GM03348 (cell line): Measurements from ENCODE around the gene MYO1E.
"Not testable (repeated sequence)": the region's sequence is repeated elsewhere in the genome, so short reads cannot be mapped to it uniquely, and the experiment has no call there.

Source experiments
- DNase-seq: peaks from one replicate; pipeline ENCODE4 v3.0.0; 2012; ENCODE audit warnings: low spot score

The MYO1E gene

GRCh38 chr15:59291213-59291549 lies 81.5 kb downstream of the MYO1E start:
- DNase-seq: no peak

DNA sequence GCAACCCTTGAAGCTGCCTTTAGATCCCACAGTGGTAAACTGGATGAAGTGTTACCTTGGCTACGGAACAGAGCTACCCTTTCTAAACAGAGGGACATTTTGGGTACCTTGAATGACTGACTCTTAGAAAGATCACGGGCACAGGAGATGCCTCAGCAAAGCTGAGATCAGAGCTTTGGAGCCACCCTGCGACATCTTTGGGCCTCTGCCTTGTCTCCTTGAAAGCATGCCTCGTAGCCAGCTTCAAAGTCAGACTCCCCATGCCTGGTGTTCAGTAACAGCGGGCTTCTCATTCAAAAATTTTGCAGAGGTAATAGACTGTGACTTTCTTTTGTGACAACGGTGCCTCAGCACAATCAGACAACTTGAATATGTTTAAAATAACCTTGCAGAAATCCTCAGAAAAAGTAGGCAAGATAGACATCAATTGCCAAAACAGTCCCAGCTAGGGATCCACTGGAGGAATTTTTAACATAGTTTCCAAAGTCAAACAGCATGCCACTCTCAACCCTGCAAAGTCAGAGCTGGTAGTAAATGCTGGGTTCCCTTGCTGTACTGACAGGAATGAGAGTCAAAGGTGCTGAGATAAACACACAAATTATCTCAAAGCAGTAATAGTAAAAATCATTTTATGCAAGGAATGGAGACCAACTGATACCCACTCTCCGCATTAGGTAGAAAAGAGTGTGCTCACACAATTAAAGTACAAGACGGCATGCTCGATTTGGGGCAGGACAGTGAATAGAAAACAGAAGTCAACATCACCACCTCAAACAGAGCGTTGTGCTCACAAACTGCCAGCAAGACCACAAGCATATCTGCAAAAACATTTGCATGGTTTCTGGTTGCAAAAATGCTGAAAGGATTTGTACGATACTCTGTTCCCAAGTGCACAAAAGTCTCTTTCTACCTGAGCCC lies 82.1 kb downstream of the MYO1E start:
- DNase-seq: no peak

DNA sequence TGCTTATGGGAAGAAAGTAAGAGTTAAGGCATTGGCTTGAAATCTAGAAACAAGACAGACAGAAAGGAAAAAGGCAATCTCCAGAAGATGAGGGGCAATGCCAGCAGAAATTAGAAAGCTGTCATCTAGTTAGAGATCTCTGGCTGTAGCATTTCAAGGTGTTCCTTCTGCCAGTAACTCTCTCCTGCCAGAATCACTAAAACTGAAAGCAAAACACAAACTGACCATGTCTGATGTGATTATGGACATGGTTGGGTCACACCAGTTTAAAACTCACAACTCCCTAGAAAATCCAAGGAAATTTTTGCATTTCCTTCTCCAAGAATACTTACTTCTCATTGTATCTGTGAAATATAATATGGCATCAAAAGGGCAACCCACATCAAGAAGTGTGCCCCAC lies 83.1 kb downstream of the MYO1E start:
- DNase-seq: no peak

DNA sequence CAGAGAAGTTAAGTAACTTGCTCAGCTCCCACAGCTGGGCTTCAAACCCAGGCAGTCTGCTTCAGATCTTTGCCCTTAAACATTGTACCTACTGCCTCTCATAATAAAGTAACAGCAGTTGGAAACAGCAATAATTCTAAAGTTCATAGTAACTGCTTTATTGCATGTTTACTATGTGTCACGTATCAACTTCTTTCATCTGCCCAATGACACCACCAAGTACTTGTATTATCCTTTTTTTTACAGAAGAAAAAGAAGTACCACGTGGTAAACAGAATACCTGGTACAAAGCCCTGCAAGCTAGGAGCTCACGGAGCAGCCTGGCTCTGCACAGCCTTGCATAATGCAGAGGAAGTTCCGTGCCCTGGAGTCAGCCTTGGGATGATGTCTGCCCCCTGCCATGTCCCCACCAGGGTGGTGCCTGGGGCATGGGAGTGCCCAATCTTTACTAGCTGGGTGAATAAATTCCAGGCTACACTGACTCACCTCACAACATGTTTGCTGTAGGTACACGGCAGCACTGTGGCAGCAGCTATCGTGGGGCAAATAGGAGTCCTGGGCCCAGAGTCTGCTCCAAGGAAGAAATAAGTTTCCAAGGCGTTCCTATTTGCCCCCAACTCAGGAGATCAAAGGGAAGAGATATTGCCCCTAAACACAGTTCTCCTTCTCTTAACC lies 88.8 kb downstream of the MYO1E start:
- DNase-seq: no peak

DNA sequence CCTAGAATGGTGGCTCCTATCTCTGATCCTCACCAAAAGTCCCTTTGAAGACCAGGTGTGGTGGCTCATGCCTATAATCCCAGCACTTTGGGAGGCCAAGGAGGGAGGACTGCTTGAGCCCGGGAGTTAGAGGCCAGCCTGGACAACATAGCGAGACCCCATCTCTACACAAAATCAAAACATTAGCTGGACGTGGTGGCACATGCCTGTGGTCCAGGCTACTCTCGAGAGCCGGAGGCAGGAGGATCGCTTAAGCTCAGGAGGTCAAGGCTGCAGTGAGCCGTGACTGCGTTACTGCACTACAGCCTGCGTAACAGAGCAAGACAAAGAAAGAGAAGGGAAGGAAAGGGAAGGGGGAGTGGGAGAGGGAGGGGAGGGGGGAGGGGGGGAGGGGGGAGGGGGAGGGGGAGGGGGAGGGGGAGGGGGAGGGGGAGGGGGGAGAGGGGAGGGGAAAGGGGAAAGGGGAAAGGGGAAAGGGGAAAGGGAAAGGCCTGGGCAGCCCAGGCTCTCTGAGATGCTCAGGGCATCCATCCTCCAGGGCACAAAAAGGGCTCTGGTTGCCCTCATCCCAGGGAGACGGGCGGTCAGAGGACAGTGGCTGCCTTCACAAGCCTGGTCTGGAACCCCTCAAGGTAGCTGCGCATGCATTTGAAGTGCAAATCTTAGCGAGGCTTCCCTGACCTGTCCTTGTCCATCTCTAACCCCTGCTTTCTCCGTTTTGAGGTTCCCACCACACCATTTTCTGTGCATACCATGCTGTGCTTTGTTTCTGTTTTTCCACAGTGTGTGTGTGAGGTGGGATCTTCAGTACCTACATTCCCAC lies 89.9 kb downstream of the MYO1E start:
- DNase-seq: no peak

DNA sequence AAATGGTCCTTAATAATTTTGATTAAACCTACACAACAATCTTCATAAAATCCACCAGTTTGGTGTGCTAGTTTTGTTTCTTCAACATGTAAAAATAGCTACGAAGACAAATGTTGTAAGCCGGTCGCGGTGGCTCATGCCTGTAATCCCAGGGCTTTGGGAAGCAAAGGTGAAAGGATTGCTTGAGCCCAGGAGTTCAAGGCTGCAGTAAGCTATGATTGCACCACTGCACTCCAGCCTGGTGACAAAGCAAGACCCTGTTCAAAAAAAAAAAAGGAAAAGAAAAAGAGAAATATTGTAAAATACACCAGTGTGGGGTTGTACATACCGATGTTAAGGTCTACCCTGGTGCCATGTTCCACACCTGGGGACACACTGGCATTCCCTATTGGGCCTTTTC lies 91.0 kb downstream of the MYO1E start:
- DNase-seq: no peak

DNA sequence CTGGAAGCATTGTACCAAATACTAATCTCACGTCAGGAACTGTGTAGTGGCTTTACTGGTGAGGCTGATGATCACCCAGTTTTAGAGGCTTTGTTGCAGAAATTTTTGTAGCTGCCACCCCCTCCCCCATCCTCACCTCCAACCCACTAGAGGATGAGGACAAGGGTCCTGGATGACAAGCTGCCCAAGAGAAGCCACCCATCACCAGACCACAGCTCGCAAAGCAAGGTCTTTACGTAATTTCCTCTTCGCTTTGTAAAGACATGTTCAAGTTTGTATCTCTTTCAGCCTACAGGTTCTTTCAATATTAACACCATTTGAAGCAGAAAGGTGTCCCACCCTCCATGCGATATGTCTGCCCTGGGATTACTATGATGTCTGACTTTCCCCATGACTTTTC lies 91.8 kb downstream of the MYO1E start:
- DNase-seq: no peak

DNA sequence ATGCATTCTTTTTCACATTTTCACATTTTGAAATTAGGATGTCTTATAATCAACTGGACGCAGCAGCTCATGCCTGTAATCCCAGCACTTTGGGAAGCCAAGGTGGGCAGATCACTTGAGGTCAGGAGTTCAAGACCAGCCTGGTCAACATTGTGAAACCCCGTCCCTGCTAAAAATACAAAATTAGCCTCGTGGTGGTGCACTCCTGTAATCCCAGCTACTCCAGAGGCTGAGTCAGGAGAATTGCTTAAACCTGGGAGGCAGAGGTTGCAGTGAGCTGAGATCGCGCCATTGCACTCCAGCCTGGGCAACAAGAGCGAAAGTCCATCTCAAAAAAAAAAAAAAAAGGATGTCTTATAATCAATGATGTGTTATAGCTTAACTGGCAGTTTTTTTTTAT lies 92.4 kb downstream of the MYO1E start:
- DNase-seq: not testable (repeated sequence)

GRCh38 chr15:59279023-59279422 lies 93.6 kb downstream of the MYO1E start:
- DNase-seq: no peak

DNA sequence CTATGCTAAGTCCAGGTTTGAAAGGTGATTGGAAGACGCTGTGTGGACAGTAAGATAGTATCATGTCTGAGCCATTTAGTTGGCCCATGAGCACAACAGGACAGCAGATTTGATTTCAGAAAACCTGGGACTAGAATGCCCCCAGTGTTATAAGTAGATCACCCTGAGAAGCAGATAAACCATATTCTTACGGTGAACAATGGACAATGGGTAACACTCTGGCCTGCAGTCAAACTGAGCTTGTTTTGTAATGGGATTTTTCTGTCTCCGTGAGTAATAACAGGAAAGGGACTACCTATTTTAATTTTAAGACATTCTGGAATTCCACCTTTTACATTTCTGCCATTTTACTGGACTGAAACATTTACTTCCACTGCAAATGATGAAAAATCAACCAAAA lies 94.6 kb downstream of the MYO1E start:
- no peak for DNase-seq

DNA sequence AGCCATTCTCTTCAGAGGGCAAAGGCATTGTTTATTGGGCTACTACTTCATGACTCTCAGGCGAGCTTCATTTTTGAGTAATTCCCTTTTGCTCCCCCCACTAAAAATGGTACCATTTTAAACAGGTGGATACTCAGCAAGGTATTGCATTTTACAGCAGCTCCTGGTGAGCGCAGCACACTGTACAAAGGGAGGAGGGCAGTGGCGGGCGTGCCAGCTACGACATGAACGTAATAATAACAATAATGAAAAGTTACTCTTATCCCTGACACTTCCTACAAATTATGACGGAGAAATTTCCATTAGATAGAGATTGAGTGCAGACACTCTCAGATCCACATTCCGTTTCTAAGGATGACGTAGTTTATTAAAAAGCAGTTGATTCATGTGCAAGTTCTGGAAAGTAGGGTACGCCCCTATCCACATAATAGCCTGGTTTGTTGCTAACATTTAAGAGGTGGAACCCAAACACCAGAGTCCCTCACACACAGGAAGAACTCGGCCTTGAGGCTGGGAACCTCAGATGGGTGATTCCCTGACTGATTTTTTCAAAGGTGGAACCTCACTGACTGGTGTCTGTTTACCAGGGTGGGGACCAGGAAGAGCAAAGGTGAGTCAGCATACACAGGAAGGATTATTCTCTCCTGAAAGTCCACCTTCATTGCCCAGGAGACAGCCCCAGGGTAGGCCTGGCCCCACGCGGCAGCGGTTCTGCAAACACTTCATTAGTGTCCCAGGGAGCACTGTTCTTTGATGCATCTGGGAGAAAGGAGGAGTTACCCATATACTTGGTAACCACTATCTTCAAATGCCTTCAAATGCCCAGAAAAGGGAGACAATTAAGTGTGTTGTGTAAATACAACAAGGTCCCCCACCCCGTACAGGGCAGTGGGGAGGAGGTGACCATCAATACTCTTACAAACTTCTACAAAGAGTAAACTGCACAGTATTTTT lies 96.2 kb downstream of the MYO1E start:
- DNase-seq: no peak

DNA sequence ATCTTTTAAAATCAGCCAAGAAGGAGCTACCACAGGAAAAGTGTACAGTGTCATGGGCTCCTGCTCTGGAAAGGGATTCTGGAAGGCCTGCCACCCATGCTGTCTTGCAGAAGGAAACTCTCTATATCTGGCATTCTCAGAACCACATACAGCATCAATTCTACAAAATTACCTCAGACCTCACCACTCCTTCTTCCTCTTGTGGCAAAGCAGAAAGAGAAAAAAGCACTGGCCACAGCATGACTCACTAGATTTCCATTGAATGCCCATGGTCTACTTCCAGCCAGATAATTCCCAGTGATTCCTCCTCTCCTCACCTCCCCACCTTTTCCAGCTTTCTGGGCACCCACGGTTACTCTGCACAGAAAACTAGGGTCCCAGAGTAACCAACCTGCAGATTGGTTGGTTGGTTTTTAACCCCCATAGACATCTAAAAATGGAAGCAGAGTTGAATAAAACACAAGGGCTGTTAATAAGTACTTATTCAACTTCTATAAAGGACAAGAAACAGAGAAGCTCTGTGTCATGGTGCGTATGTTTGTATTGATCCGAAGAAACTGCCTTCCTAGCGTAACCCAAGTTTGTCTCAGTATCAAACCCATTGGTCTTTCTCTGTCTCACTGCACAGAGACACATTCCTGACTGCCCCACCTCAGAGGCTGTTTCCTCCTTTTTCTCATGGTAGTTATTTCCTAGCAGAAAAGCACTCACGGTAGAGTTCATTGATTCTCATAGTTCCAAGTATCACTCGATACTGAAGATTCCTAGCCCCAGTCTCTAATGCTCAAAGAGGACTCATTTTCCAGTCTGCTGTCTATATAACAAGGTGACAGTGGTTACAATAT lies 98.3 kb downstream of the MYO1E start:
- DNase-seq: peak; percentile 37

DNA sequence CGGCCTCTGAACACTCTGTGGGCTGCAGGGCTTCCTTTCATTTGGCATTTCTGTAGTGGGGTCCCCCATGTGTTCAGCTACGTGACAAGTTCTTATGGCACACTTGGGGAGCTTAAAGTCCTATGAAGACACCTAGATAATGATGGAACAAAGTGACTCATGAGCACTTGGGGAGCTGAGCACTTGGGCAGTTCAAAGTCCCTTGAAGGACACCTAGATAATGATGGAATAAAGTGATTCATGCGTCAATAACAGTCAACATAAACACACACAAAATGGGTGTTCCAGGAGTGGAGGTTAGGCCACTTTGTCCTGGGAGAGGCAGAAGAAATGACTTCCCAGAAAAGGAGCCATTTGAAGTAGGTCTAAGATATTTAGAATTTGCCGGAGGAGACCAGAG lies 99.4 kb downstream of the MYO1E start:
- no peak for DNase-seq

DNA sequence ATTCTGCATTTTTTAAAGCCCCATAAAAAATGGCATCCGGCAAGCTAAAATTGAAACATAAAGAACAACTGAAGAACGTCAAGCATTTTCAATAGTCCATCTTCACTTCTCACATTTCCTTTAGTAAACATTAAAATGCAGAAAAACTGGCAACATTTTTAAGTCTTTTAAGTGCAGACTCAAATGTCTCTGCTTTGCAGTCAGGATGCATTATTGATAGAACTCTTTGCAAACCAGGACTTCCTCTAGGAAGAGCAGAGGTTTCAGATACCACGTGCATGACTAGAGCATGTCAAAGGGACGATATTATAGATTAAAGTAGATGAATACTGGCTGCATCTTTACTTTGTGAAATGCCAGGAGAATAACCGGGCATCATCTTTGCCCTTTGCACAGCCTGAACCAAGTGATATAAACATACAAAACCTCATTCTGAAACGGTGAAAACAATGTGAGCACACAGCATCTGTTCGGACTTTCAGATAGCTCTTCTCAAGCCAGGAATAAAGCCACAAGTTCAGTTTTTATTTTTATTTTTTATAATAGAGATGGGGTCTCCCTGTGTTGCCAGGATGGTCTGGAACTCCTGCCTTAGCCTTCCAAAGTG lies 101.0 kb downstream of the MYO1E start:
- no peak for DNase-seq

GRCh38 chr15:59268852-59269407 lies 103.7 kb downstream of the MYO1E start:
- no peak for DNase-seq

GRCh38 chr15:59268168-59268851 lies 104.4 kb downstream of the MYO1E start:
- DNase-seq: peak; percentile 44

DNA sequence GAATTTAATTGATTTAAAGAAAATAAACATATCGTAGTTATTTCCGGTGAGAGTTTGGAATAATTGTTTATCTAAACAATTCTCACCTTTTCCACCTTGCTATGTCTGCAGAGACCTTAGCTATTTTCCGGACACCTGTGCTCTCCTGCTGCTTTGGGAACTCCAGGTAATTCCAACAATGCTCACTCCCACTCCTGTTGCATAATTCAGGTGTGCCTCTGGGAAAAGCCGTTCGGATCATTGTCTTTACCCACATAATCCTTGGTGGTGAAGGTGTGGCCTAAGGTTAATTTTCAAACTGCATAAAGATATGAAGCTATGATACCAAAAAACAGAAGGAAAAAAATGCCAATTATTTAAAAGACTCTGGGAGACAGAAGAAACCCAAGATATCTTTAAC lies 106.6 kb downstream of the MYO1E start:
- no peak for DNase-seq

- no peak for DNase-seq
Observed at GRCh38 chr15:59262316-59262715, 110.4 kb downstream of the MYO1E start.

DNA sequence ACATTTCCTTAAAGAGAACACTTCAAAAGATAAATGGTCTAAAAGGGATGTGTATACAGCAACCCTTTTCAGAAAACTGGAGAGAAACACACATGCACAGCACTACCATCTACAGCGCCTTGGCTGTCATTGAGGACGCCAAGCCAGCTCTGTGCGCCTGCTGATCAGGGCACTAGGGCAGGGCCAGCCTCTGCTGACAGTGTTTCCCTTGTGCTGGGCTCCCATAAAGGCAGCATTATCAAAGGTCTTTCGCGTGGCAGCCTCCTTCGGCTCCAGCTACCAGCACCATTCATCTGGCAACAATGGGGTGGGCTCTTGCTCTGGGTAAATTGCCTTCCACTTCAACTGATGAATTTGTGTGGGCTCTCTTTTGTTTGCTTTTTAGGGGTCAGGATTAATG lies 112.6 kb downstream of the MYO1E start:
- DNase-seq: no peak
